ENCODE results near the gene AGRP. TPM values are rescaled to one million over a fixed set of nuclear protein-coding genes. Genes with fewer than 3 reads are reported as not detected.

Gene AGRP
- total and polyA plus RNA-seq, 3 donors from 2014 or later, result 1.2 to 1.7 TPM; not detected in 1

DNA sequence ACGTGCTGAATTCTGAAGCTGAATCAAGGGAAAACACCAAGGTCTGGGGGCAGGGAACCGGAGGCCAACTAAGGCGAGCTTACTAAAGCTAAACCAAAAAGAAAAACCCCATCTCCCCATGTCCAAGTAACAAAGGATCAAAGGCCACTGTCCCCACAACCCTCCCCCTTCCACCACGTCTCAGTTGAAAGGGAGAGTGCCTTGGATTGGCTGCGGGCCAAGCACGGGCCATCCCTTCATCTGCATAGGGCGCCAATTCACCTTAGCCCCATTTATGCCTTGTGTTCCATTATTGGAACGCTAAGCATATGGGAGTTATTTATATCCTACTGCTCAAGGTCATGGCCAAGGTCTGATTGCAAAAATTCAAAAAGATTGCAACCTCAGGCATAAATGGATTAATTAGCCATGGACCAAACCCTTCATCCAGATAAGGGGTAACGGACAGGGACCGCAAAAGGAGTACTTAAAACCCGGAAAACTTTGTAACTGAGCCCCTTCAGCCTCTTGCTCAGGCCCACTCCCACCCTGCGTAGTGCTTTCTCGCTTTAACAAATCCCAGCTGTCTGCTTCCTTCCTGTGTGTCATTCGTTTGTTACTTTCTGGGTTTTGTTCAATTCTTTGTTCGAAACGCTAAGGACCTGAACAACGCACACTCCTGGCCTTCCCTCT, 1.6 kb downstream of the AGRP start:
- TF ChIP-seq, protein P1, sequence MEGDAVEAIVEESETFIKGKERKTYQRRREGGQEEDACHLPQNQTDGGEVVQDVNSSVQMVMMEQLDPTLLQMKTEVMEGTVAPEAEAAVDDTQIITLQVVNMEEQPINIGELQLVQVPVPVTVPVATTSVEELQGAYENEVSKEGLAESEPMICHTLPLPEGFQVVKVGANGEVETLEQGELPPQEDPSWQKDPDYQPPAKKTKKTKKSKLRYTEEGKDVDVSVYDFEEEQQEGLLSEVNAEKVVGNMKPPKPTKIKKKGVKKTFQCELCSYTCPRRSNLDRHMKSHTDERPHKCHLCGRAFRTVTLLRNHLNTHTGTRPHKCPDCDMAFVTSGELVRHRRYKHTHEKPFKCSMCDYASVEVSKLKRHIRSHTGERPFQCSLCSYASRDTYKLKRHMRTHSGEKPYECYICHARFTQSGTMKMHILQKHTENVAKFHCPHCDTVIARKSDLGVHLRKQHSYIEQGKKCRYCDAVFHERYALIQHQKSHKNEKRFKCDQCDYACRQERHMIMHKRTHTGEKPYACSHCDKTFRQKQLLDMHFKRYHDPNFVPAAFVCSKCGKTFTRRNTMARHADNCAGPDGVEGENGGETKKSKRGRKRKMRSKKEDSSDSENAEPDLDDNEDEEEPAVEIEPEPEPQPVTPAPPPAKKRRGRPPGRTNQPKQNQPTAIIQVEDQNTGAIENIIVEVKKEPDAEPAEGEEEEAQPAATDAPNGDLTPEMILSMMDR (IDR thresholded peaks at IDR 0.05), result peak in 1 of 3 experiments; percentile 9
- no peak for TF ChIP-seq POLR2A (IDR thresholded peaks at IDR 0.05)
- 6% methylated on average over 17 of the region's 17 CpGs for WGBS, 2 donors
- no peaks in the 10 kb centered on the region for H3K36me3 ChIP-seq (ENCODE audit: low read depth, missing control alignments)
- intact Hi-C loops (cut with DNase I; ENCODE audit: low total_unique reads), result no loop called here
- peak overlapping the region; percentile 90 to 93 for H3K27ac ChIP-seq
- peaks cover 48% of the 10 kb centered on the region for H3K4me1 ChIP-seq
- peak overlapping the region; percentile 87 to 96 for H3K4me3 ChIP-seq
- H3K9me3 ChIP-seq, result no peaks in the 10 kb centered on the region
- peak; percentile 61 for DNase-seq
- H3K27me3 ChIP-seq, result no peaks in the 10 kb centered on the region

DNA sequence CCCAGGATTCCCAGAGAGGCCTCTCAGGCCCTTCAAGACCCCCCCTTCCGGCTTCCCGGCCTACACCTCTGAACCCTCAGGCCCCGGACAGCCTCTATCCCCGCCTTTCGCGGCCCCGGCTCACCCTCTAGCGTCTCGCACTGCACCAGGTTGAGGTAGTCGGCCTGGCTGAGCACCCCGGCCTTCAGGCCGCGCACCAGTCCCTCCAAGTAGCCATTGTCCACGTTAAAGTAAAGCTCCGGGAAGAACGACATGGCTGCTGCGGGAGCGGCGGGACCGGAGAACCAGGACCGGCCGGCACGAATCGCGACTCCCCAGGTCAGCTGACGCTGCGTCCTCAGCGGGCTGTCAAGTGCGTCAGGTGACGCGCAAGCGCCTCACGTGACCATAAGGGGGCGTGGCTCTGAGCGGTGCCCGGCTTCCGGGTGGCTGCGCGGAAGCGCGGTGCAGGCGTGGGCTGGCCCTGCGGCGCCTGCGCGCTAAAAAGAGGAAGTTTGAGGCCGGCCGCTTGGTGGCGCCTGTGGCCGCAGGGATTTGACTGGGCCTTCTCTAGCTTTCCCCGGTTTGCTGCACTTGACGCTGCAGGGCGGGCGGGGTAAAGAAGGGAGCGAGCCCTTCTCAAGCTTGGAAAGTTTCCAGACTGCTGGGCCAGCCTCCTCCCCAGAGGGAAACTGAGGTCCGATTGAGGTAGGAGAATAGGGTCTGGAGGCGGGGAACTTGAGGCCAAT, 2.4 kb downstream of the AGRP start, which contains the start of gene ATP6V0D1:
ATP6V0D1 (minus strand) TSS at position 325 of the 728 bp plus-strand sequence; CDS start at position 254, 71 bp downstream.
- intact Hi-C loops (cut with DNase I; ENCODE audit: low total_unique reads), result no loop called here
- WGBS, 2 donors, result 0 to 1% methylated on average over 22 to 51 of the region's 57 CpGs
- no peaks in the 10 kb centered on the region for H3K9me3 ChIP-seq
- peaks cover 45% of the 10 kb centered on the region for H3K4me1 ChIP-seq
- no peaks in the 10 kb centered on the region for H3K36me3 ChIP-seq (ENCODE audit: low read depth, missing control alignments)
- peak; percentile 98 for DNase-seq
- H3K27me3 ChIP-seq, result no peaks in the 10 kb centered on the region
- H3K4me3 ChIP-seq, result peak within 1 kb of the TSS; percentile 87 to 96
- peak; percentile 68 for TF ChIP-seq POLR2A (IDR thresholded peaks at IDR 0.05)
- TF ChIP-seq, protein P1 (IDR thresholded peaks at IDR 0.05), result peak; percentile 83 to 99 (median 98)
- H3K27ac ChIP-seq, result peak within 1 kb of the TSS; percentile 90 to 93

DNA sequence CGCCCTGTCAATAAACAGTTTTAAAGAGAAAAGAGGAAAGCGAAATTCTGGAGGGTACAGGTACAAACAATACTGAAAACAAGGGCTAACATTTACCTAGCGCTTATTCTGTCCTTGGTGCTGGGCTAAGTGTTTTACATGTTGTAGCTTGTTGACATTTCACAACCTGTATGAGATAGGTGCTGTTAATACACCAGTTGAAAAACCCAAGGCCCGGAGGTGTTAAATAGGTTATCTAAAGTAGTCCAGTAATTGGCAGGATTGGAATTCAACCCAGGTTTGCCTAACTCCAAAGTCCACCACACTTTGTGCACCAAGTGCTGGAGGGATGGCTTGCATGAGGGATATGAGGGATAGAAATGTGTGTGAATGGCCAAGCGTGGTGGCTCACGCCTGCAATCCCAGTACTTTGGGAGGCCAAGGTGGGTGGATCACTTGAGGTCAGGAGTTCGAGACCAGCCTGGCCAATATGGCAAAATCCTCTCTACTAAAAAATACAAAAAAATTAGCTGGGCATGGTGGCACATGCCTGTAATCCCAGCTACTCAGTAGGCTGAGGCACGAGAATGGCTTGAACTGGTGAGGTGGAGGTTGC, 5.3 kb downstream of the AGRP start:
- H3K36me3 ChIP-seq (ENCODE audit: low read depth, missing control alignments), result no peaks in the 10 kb centered on the region
- peaks cover 27% of the 10 kb centered on the region for H3K4me1 ChIP-seq
- H3K27me3 ChIP-seq, result no peaks in the 10 kb centered on the region
- H3K27ac ChIP-seq, result no peak overlapping the region
- DNase-seq, result no peak
- no peak overlapping the region for H3K4me3 ChIP-seq
- H3K9me3 ChIP-seq, result no peaks in the 10 kb centered on the region
- intact Hi-C loops (cut with DNase I; ENCODE audit: low total_unique reads), result no loop called here
- no peak for TF ChIP-seq POLR2A (IDR thresholded peaks at IDR 0.05)
- TF ChIP-seq, protein P1 (IDR thresholded peaks at IDR 0.05), result no peak
- WGBS, 2 donors, result 79 to 88% methylated on average over 8 of the region's 8 CpGs

DNA sequence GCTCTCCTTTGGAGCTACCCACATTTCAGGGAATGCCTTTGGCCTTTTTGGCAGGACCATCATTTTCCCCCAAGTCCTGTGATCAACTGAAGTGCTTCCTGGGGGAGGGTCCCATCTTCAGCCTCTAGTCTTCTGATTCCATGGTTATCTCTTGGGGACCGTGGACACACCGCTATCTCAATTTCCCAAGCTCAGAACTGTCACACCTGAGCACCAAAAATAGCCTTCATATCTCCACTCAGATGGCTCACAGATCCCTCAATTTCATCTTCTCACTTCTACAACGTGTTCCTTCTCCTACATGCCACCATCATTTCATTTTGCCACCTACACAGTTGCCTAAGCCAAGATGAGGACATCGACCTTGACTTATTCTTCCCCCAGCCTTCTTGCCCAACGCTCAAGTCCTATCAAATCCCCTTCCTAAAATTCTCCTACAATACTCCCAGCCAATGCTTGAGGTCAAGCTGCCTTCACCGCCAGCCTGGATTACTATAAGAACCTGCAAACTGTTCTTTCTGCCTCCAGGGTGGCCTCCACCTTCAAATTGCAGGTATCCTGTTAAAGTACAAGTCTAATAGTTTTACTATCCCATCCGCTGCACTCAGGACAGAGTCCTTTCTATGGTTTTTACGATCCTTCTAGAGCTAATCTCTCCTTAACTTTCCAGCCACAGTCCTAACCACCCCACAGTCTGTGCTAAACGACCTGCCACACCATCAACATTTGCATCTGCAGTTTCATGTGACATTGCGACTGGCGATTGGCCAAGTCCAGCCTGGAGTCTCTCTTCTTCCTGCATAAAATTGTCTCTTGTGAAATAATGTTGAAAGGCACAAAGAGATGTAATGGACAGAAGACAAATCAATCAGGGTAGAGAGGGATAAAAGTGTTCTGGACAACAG, 8.5 kb downstream of the AGRP start:
- no peak overlapping the region for H3K4me3 ChIP-seq
- no peak for TF ChIP-seq POLR2A (IDR thresholded peaks at IDR 0.05)
- TF ChIP-seq, protein P1 (IDR thresholded peaks at IDR 0.05), result no peak
- H3K27ac ChIP-seq, result no peak overlapping the region
- no peak for DNase-seq
- intact Hi-C loops (cut with DNase I; ENCODE audit: low total_unique reads), result no loop called here
- H3K36me3 ChIP-seq (ENCODE audit: low read depth, missing control alignments), result no peaks in the 10 kb centered on the region
- 89 to 90% methylated on average over 11 of the region's 11 CpGs for WGBS, 2 donors
- H3K9me3 ChIP-seq, result no peaks in the 10 kb centered on the region
- peaks cover 19% of the 10 kb centered on the region for H3K4me1 ChIP-seq
- no peaks in the 10 kb centered on the region for H3K27me3 ChIP-seq
